Stimulated activated naive CD8-positive, alpha-beta T cell treated with anti-CD3 and anti-CD28 coated beads, Interleukin-15, Interleukin-2, amounts not matched to agents 100 ng/mL and 50 ng/mL, for 24 hours (primary cell): Measurements from ENCODE around the gene WARS2.

ENCODE experiments used
- H3K27ac Mint-ChIP-seq: one replicate; pipeline ENCODE4 v1.8.0; 2021; ENCODE audit warnings: mild to moderate bottlenecking, mixed read lengths
- H3K27me3 Mint-ChIP-seq: one replicate; pipeline ENCODE4 v1.8.0; 2021; ENCODE audit warnings: mixed read lengths
- H3K36me3 Mint-ChIP-seq: one replicate; pipeline ENCODE4 v1.8.0; 2021; ENCODE audit warnings: low read depth, mixed read lengths
- H3K4me1 Mint-ChIP-seq: one replicate; pipeline ENCODE4 v1.8.0; 2021; ENCODE audit warnings: low read depth, mixed read lengths
- H3K4me3 Mint-ChIP-seq: one replicate; pipeline ENCODE4 v1.8.0; 2021; ENCODE audit warnings: mild to moderate bottlenecking, mixed read lengths
- H3K9me3 Mint-ChIP-seq: one replicate; pipeline ENCODE4 v1.8.0; 2021; ENCODE audit warnings: mixed read lengths

WARS2 gene

DNA sequence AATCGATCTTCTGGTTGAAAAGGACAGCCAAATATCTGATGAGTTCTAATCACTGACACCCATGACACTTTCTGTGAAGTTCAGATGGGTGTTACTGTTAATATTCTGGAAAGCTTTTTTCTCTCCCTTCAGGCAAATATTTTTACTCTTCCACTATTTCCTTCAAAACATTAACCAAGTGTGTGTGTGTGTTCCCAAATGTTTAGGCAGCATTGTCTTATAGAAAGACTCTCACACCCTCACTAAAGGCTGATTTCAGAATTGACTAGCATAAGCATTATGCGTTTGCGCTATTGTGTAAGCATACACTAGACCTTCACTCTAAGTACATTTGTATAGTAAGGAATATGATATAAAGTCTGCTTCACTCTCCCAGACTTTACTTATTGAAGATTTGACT is 24.7 kb downstream of the WARS2 start:
- no peak overlapping the region for H3K27ac Mint-ChIP-seq
- H3K36me3 Mint-ChIP-seq: peaks cover 62% of the 10 kb centered on the region
- no peaks in the 10 kb centered on the region for H3K4me1 Mint-ChIP-seq
- no peaks in the 10 kb centered on the region for H3K27me3 Mint-ChIP-seq
- peaks cover 27% of the 10 kb centered on the region for H3K9me3 Mint-ChIP-seq
- no peak overlapping the region for H3K4me3 Mint-ChIP-seq

DNA sequence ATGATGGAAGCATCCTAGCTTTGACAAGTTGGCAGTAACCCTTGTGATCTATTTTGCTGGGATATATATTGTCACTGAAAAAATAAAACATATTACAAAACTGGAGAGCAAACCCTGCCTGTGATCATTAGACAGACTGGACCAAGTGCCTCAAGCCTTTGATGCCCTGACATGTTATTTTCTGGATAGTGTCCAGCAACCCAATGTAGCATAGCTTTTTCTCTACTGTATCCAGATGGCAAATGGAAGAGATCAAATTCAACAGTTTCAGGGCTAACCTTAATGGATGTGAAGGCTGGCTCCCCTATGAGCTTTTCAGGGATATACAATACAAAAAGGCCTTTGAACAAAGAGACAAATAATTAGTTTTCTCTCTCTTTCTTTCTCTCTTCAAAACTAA is 25.1 kb downstream of the WARS2 start:
- peaks cover 62% of the 10 kb centered on the region for H3K36me3 Mint-ChIP-seq

DNA sequence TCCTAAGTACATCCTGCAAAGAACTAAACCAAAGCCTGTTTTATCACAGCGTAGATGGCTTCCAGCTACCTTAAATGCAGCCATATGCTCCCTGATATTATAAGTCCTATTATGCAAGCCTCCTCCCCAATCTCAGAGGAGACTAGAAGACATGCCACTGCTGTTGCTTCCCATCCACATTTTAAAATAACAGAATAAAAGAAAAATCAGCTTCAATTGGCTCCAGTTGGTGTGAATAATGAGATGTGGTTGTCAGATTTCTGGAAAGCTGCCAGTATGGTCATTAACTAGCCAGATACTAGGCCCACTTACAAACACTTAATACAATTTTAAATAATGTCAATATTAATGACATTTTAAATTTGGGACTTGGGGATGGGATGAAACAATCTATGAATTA is 25.7 kb downstream of the WARS2 start:
- H3K27ac Mint-ChIP-seq: no peak overlapping the region
- peaks cover 26% of the 10 kb centered on the region for H3K9me3 Mint-ChIP-seq
- no peaks in the 10 kb centered on the region for H3K4me1 Mint-ChIP-seq
- no peaks in the 10 kb centered on the region for H3K27me3 Mint-ChIP-seq
- peaks cover 58% of the 10 kb centered on the region for H3K36me3 Mint-ChIP-seq
- H3K4me3 Mint-ChIP-seq: no peak overlapping the region

More for the DNA sequence above, 25.1 kb downstream of the WARS2 start:
- no peaks in the 10 kb centered on the region for H3K4me1 Mint-ChIP-seq
- H3K4me3 Mint-ChIP-seq: no peak overlapping the region
- H3K27me3 Mint-ChIP-seq: no peaks in the 10 kb centered on the region
- H3K27ac Mint-ChIP-seq: no peak overlapping the region
- peaks cover 30% of the 10 kb centered on the region for H3K9me3 Mint-ChIP-seq

DNA sequence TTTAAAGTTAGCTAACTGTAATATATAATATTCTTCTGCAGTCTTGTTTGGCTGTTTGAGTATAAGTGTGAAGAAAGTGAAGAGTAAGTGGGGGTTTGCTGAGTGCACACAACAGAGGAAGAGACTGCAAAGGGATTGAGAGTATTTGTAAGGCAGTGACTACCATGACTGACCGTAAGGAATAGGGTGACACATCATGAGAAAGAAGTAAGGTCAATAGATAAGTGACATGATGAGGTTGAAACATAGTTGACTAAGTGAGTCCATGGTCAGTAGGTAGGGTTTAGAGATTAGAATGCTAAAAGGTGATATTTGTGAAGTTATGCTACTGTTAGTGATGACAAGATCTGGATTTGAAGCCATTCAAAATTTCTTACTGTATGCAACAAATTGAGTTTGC is 27.7 kb downstream of the WARS2 start:
- H3K36me3 Mint-ChIP-seq: peaks cover 50% of the 10 kb centered on the region
- H3K4me3 Mint-ChIP-seq: no peak overlapping the region
- H3K27me3 Mint-ChIP-seq: no peaks in the 10 kb centered on the region
- no peaks in the 10 kb centered on the region for H3K4me1 Mint-ChIP-seq
- no peak overlapping the region for H3K27ac Mint-ChIP-seq
- peaks cover 29% of the 10 kb centered on the region for H3K9me3 Mint-ChIP-seq

DNA sequence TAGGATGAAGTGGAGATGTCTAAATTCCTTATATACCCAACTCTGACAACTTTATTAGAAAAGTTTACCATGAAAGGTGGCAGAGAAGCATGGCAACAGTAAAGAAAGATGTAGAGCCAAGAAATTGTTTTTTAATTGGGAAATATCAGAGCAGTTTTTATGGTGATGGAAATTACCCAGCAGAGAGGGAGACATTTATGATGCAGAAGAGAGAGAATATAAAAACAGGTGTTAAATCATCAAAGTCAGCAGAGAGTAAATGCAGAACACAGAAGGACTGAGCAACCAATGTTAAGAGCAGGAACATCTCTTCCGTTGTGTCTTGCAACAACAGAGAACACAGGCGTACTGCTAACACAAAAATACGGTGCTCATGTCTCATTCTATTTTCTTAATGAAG is 28.2 kb downstream of the WARS2 start:
- Mint-ChIP-seq H3K4me3 (no peak overlapping the region), H3K27ac (no peak overlapping the region), H3K4me1 (no peaks in the 10 kb centered on the region)

DNA sequence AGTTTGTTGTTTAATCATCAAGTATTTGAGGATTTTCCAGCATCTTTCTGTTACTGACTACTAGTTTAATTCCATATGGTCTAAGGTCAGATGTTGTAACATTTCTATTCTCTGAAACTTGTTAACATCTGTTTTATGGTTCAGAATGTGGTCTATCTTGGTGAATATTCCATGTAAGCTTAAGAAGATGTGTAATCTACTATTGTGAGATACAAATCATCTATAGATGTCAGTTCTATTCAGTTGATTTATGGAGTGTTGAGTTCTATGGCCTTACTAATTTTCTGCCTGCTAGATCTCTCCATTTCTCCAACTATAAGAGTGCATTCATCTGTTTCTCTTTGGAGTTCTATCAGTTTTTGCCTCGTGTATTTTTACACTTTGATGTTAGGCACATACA is 31.5 kb downstream of the WARS2 start:
- Mint-ChIP-seq H3K36me3 (peaks cover 43% of the 10 kb centered on the region), H3K9me3 (peaks cover 54% of the 10 kb centered on the region), H3K27ac (no peak overlapping the region), H3K4me1 (no peaks in the 10 kb centered on the region), H3K27me3 (no peaks in the 10 kb centered on the region), H3K4me3 (no peak overlapping the region)

More for the DNA sequence above, 28.2 kb downstream of the WARS2 start:
- H3K36me3 Mint-ChIP-seq: peaks cover 49% of the 10 kb centered on the region
- H3K9me3 Mint-ChIP-seq: peaks cover 34% of the 10 kb centered on the region
- H3K27me3 Mint-ChIP-seq: no peaks in the 10 kb centered on the region

DNA sequence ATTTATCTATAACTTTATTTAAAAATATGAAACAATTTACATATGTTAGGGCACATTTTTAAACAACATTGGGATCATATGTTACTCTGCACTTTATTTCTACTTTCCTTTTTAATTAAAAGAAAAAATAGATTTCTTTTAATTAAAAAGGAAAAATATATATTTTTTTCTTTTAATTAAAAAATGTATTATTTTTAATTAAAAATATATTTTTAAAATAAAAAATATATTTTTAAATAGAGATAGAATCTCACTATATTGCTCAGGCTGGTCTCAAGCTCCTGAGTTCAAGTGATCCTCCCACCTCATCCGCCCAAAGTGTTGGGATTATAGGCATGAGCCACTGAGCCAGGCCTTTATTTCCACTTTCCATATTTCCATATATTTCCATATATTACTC is 36.7 kb downstream of the WARS2 start:
- Mint-ChIP-seq H3K36me3 (peaks cover 38% of the 10 kb centered on the region), H3K9me3 (peaks cover 40% of the 10 kb centered on the region), H3K4me3 (no peak overlapping the region), H3K27ac (no peak overlapping the region), H3K4me1 (no peaks in the 10 kb centered on the region), H3K27me3 (no peaks in the 10 kb centered on the region)

DNA sequence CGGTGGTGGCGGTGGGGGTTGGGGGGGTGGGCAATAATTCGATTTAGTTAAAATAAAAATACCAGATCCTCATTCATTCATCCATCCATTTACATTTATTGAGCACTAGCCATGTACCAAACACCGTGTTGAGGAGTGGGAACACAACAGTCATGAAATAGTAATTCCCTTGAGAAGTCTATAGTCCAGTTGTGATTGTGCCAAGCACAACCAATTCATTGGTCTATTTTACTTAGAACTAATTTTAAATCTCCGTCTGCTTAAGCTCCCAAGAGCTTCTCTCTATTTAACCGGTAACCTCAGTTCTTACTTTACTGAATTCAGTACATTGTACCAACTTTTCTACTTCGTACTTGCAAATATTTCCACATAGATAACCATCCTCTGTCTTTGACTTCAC is 38.4 kb downstream of the WARS2 start:
- H3K27me3 Mint-ChIP-seq: no peaks in the 10 kb centered on the region
- H3K27ac Mint-ChIP-seq: no peak overlapping the region
- H3K4me1 Mint-ChIP-seq: no peaks in the 10 kb centered on the region
- peaks cover 42% of the 10 kb centered on the region for H3K36me3 Mint-ChIP-seq
- H3K9me3 Mint-ChIP-seq: peaks cover 39% of the 10 kb centered on the region
- no peak overlapping the region for H3K4me3 Mint-ChIP-seq

DNA sequence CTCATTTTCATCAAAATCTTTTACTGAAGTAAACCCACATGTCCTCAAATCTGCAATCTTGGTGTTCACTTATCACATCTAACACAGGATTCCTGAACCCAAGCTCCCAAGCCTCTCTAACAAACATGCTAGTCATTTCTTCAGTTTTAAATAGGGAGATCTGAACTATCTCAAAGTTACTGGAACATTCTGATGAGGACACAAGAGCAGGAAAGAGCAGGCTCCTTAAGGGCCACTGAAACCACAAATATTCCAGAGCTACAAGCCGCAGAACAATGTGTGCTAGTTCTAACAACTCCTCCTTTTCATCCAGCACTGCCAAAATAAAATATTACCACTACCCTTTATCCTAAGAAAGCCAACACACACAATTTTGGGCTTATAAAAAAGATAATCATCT is 38.9 kb downstream of the WARS2 start:
- no peaks in the 10 kb centered on the region for H3K4me1 Mint-ChIP-seq
- peaks cover 34% of the 10 kb centered on the region for H3K9me3 Mint-ChIP-seq
- H3K27me3 Mint-ChIP-seq: no peaks in the 10 kb centered on the region
- H3K36me3 Mint-ChIP-seq: peaks cover 46% of the 10 kb centered on the region
- no peak overlapping the region for H3K27ac Mint-ChIP-seq
- H3K4me3 Mint-ChIP-seq: no peak overlapping the region

DNA sequence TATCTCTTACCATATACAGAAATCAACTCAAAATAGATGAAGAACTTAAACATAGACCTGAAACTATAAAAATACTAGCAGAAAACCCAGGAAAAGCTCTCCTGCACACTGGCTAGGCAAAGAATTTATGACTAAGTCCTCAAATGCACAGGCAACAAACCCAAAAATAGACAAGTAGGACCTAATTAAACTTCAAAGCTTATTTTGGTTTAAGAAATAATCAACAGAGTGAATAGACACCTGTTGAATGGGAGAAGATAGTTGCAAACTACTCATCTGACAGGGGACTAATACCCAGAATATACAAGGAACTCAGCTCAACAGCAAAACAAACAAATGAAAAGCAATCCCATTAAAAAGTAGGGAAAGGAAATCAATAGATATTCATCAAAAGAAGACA is 40.7 kb downstream of the WARS2 start:
- Mint-ChIP-seq H3K4me1 (no peaks in the 10 kb centered on the region), H3K27ac (no peak overlapping the region), H3K27me3 (no peaks in the 10 kb centered on the region), H3K36me3 (peaks cover 40% of the 10 kb centered on the region), H3K9me3 (peaks cover 18% of the 10 kb centered on the region), H3K4me3 (no peak overlapping the region)

DNA sequence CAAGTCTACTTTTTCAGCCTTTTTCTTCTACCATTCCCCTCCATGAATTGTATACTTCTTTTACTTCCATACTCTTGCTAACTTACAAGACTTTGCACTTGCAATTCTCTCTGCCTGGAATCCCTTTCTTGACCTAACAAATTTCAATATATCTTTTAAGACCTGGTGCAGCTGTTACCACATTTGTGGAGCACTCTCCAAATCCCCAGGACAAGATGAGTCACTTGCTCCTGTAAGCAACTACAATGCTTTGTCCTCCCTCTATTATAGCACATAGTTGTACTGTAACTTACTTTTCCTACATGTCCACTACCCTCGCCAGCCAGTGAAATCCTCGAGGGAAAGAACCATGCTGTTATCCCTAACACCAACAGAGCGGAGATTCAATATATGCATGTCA is 43.1 kb downstream of the WARS2 start:
- Mint-ChIP-seq H3K36me3 (peaks cover 36% of the 10 kb centered on the region), H3K4me3 (no peak overlapping the region), H3K4me1 (no peaks in the 10 kb centered on the region), H3K9me3 (peaks cover 14% of the 10 kb centered on the region), H3K27me3 (no peaks in the 10 kb centered on the region), H3K27ac (no peak overlapping the region)

DNA sequence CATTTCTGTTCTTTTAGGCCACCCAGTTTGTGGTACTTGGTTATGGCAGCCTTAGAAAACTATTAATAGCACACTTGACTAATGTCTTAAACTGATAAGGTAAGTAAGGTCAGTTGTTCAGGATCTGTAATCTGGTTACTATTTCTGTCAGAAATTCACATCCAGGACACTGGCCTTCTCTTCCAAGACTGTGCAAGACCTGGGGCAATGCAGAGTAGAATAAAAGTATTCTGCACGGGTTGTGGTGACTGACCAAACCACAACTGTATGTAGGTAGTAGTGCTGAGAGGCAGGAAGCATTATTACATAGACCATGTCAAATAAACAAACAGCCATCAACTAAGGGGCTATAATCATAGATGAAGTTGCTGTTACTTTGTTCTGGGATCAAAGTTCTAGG is 46.7 kb downstream of the WARS2 start:
- Mint-ChIP-seq H3K4me1 (no peaks in the 10 kb centered on the region), H3K36me3 (peaks cover 25% of the 10 kb centered on the region), H3K4me3 (no peak overlapping the region), H3K27me3 (no peaks in the 10 kb centered on the region), H3K27ac (no peak overlapping the region), H3K9me3 (peaks cover 16% of the 10 kb centered on the region)

DNA sequence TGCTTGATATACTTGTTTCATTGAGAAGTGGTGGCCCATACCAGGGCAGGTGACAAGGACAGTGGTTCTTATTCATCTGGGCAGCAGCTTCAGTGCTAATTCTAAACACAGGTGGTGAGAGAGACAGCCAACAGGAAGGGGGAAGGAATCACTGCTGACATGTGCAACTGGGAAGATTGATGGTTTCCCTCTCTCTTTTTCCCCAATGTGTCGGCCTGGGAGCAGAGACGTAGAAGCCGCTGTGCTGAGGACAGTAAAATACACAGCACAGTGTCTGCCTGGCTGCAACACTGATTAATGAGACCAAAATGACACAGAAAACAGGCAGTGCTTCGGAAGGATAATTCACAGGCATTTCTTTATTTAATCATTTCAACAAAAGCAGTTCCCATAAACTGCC is 48.8 kb downstream of the WARS2 start:
- peaks cover 22% of the 10 kb centered on the region for H3K9me3 Mint-ChIP-seq
- no peak overlapping the region for H3K4me3 Mint-ChIP-seq
- H3K27me3 Mint-ChIP-seq: no peaks in the 10 kb centered on the region
- H3K27ac Mint-ChIP-seq: no peak overlapping the region
- peaks cover 21% of the 10 kb centered on the region for H3K36me3 Mint-ChIP-seq
- no peaks in the 10 kb centered on the region for H3K4me1 Mint-ChIP-seq

DNA sequence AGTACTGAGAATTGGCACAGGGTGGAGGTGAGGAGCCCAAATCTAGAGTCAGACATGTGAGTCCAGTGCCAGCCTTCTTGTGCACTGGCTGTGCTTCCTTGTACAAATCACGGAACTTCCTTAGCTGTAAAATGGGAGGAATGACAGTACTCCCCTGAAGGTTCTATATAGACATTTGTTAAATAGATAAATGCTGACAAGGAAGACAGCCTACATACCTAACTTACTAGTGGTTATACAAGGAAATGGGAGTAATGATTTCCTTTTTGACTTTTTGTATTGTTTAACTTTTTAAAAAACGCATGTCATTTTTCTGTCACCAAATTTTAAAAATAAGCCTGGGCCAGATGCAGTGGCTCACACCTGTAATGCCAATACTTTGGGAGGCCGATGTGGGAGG is 50.2 kb downstream of the WARS2 start:
- no peak overlapping the region for H3K4me3 Mint-ChIP-seq
- peaks cover 27% of the 10 kb centered on the region for H3K9me3 Mint-ChIP-seq
- no peaks in the 10 kb centered on the region for H3K4me1 Mint-ChIP-seq
- H3K36me3 Mint-ChIP-seq: peaks cover 26% of the 10 kb centered on the region
- no peak overlapping the region for H3K27ac Mint-ChIP-seq
- H3K27me3 Mint-ChIP-seq: no peaks in the 10 kb centered on the region

DNA sequence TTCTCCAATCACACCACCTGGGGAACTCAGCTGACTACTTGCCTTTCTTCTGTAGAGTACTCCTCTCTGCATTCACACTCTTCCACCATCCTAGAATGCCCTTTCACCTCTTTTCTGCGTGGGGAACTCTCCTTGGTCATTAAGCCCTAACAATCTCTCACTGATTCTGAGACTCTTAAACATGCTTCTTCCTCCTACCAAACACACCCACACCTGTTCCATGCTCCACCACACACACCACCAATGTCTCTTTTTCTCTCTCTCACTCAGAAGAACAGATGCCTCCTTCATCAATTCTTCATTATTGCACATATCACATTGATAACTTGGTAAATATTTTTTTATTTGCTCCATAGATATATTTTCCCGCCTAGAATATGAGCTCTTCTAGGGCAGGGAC is 53.6 kb downstream of the WARS2 start:
- H3K36me3 Mint-ChIP-seq: peaks cover 24% of the 10 kb centered on the region
- H3K4me1 Mint-ChIP-seq: no peaks in the 10 kb centered on the region
- H3K27me3 Mint-ChIP-seq: no peaks in the 10 kb centered on the region
- no peak overlapping the region for H3K4me3 Mint-ChIP-seq
- H3K27ac Mint-ChIP-seq: no peak overlapping the region
- H3K9me3 Mint-ChIP-seq: peaks cover 24% of the 10 kb centered on the region

DNA sequence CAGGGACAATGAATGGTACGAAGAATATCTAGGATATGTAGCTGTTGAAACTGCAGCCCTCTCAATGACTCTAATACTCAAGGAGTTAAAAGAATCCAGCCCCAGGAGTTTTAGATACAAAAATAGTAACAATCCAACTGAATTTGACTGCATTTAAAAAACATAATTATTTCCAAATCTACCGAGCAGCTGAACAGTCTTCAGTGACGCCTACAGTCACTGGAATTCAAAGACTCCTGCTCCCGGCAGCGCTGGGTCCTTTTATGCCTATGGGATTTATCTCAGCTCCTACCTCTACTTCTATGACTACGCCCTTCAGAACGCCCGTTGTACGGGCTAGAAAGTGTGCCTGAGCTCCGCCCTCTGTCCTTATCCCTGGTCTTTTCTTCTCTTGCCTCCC is 55.7 kb downstream of the WARS2 start:
- Mint-ChIP-seq H3K9me3 (peaks cover 31% of the 10 kb centered on the region), H3K27ac (no peak overlapping the region), H3K27me3 (no peaks in the 10 kb centered on the region), H3K36me3 (peaks cover 25% of the 10 kb centered on the region), H3K4me1 (no peaks in the 10 kb centered on the region), H3K4me3 (no peak overlapping the region)

DNA sequence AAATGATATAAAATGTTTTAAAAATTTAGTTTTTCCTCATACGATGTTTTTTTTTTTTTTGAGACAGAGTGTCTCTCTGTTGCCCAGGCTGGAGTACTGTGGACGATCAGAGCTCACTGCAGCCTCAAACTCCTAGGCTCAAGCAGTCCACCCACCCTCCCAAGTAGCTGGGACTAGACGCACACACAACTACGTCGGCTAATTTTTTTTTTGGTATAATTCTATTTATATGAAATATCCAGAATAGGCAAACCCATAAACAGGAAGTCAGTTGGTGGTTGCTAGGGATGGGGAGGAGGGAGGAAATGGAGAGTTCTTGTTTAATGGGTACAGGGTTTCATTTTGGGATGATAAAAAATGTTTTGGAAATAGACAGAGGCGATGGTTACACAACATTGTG is 56.5 kb downstream of the WARS2 start:
- H3K9me3 Mint-ChIP-seq: peaks cover 30% of the 10 kb centered on the region
- no peak overlapping the region for H3K27ac Mint-ChIP-seq
- no peaks in the 10 kb centered on the region for H3K27me3 Mint-ChIP-seq
- H3K4me3 Mint-ChIP-seq: no peak overlapping the region
- peaks cover 30% of the 10 kb centered on the region for H3K36me3 Mint-ChIP-seq
- no peaks in the 10 kb centered on the region for H3K4me1 Mint-ChIP-seq
